Urinary bladder (tissue), 4 donors: ENCODE results near the gene LRRC8D. TPM values are rescaled to one million over a fixed set of nuclear protein-coding genes. Genes with fewer than 3 reads are reported as not detected.
"Not testable (repeated sequence)": the region's sequence is repeated elsewhere in the genome, so short reads cannot be mapped to it uniquely, and the experiment has no call there.

Source experiments
- DNase-seq: peaks from one replicate; pipeline ENCODE4 v3.0.0-alpha.2; 2015; ENCODE audit errors: extremely low spot score
- H3K27ac ChIP-seq: one replicate; pipeline ENCODE4 v1.5.1; 2013; ENCODE audit warnings: low read depth, mild to moderate bottlenecking, moderate library complexity
- H3K36me3 ChIP-seq: one replicate; pipeline ENCODE4 v1.6.1; 2013; ENCODE audit warnings: mild to moderate bottlenecking, moderate library complexity; ENCODE audit not compliant: insufficient read depth
- H3K4me1 ChIP-seq: one replicate; pipeline ENCODE4 v1.6.1; 2013; ENCODE audit warnings: mild to moderate bottlenecking, moderate library complexity; ENCODE audit not compliant: insufficient read depth
- H3K4me3 ChIP-seq: one replicate; pipeline ENCODE4 v1.5.1; 2013; ENCODE audit warnings: low read depth, low read length
- WGBS: extraction: QIAGEN DNeasy Blood & Tissue Kit; methylation state at CpG from one replicate; pipeline ENCODE4 v1.1.7; 2013; 5-methylcytosine and 5-hydroxymethylcytosine counted together
- polyA plus RNA-seq: library from polyadenylated mRNA; stranded (reverse); fragments of 200-250 nt; gene quantifications from one replicate; pipeline ENCODE4 v1.2.3, GENCODE V29; 2013
- total RNA-seq: library from RNA; depleted of rRNA; stranded (reverse); fragments of >200 nt; gene quantifications from one replicate; pipeline ENCODE4 v1.2.3, GENCODE V29; 2014
- donor health status: healthy with polysubstance abuse.
- donor health status: healthy.

Gene LRRC8D
- total and polyA plus RNA-seq, 2 donors: 8.3 to 21.6 TPM

DNA sequence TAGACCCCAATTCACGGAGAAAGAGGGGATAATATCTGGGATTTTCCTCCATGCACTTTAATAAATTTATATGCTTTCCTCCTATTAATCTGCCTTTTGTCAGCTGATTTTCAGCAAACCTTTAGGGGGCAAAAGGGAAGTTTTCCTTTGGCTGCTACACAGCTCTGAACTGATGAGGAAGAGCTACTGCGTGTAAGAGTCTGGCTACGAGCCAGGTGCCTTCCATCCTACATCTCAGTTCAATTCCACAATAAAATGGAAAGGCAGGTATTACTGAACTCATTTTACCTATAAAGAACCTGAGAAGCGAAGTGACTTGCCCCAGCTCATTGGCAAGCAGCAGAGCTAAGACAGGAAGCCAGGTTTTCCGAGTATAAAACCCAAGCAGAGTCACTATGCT lies 145.8 kb downstream of the LRRC8D start:
- no peak overlapping the region for H3K4me3 ChIP-seq
- H3K4me1 ChIP-seq: no peaks in the 10 kb centered on the region
- peaks cover 1% of the 10 kb centered on the region for H3K36me3 ChIP-seq
- 67% methylated on average over 5 of the region's 5 CpGs for WGBS
- no peak for DNase-seq
- H3K27ac ChIP-seq: no peak overlapping the region

DNA sequence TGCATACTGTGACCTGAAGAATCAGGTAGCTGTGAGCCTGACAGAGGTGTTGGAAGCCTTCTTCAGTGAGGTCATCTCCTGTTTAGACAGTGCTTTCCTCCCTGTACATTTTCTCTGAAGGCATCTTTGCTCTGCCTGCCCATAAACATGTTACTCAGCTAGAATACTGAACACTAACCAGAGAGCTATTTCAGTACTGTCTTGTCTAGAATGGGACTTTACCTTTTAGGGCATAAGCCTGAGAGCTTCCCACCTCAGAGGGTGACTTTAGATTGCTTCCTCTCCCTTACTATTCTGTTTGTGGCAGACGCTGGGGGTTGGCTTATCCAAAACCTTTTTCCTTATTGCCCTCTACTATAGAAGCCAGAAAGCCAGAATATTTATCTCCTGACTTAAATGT lies 150.8 kb downstream of the LRRC8D start:
- H3K4me3 ChIP-seq: no peak overlapping the region
- no peaks in the 10 kb centered on the region for H3K4me1 ChIP-seq
- 36% methylated on average over 1 of the region's 1 CpG for WGBS
- DNase-seq: no peak
- H3K27ac ChIP-seq: no peak overlapping the region
- no peaks in the 10 kb centered on the region for H3K36me3 ChIP-seq

DNA sequence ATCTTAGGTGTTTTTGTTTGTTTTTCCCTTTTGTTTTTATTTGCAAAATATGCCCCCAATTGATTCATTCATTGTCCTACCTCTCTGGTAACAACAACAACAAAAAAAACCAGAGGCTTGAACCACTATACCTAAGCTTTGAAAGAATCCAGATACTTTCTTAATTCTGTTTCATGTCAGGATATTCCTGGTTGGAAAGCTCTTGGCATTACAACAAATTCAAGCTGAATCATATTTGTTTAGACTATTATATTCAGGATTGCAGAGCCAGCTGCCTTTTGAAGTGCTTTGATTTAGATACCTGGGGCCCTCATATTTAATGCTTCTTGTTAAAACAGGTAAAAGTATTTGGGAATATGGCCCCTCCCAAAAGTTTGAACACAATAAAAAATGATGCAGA lies 151.2 kb downstream of the LRRC8D start:
- Histone ChIP-seq H3K36me3 (no peaks in the 10 kb centered on the region), H3K27ac (no peak overlapping the region), H3K4me3 (no peak overlapping the region), H3K4me1 (no peaks in the 10 kb centered on the region)
- DNase-seq: no peak

DNA sequence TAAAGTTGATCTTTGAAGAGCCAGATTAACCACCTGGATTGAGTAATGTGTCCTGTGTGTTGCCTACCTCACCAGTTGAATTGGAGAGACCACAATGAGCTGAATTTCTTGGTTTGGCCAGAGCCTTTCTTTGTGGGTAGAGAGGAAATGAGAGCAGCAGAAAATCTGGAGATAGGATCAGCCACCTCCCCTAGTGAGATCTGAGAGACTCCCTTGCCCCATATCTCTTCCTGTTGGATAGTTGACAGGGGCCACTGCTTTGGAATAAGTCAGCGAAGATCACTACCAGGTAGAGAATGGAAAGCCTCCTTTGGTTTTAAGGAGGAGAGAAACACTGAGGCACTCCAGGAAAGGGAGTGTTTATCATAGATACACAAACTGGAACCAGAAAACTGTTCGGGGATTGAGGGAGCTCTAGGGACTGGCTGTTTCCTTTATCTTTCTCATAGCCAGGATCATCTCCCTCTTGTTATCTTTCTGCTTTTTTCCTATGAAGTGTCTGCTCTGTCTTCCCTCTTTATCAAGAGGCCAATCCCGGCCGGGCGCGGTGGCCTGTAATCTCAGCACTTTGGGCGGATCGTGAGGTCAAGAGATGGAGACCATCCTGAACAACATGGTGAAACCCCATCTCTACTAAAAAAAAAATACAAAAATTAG lies 152.8 kb downstream of the LRRC8D start:
- Histone ChIP-seq H3K4me1 (no peaks in the 10 kb centered on the region), H3K27ac (no peak overlapping the region), H3K36me3 (no peaks in the 10 kb centered on the region), H3K4me3 (no peak overlapping the region)
- 87% methylated on average over 8 of the region's 8 CpGs for WGBS
- DNase-seq: no peak

DNA sequence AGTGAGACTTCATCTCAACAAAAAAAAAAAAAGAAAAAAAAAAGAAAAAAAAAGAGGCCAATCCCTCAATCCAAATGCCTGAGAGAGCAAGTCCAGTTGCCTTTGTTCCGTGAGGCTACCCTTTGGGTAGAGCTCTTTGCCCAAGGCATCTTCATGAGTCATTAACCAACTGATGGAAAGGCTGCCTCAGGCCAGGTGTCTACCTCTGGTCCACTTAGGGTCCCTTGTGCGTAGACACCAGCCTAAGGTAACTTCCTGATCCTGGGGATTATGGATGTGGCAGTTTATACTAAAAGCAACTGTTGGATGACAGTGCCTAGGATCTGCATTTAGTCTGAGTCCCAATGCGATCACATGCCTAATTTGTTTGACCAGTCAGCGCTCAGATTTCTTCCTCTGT lies 153.4 kb downstream of the LRRC8D start:
- no peak overlapping the region for H3K27ac ChIP-seq
- 93% methylated on average over 4 of the region's 4 CpGs for WGBS
- no peaks in the 10 kb centered on the region for H3K4me1 ChIP-seq
- no peaks in the 10 kb centered on the region for H3K36me3 ChIP-seq
- H3K4me3 ChIP-seq: no peak overlapping the region
- no peak for DNase-seq

DNA sequence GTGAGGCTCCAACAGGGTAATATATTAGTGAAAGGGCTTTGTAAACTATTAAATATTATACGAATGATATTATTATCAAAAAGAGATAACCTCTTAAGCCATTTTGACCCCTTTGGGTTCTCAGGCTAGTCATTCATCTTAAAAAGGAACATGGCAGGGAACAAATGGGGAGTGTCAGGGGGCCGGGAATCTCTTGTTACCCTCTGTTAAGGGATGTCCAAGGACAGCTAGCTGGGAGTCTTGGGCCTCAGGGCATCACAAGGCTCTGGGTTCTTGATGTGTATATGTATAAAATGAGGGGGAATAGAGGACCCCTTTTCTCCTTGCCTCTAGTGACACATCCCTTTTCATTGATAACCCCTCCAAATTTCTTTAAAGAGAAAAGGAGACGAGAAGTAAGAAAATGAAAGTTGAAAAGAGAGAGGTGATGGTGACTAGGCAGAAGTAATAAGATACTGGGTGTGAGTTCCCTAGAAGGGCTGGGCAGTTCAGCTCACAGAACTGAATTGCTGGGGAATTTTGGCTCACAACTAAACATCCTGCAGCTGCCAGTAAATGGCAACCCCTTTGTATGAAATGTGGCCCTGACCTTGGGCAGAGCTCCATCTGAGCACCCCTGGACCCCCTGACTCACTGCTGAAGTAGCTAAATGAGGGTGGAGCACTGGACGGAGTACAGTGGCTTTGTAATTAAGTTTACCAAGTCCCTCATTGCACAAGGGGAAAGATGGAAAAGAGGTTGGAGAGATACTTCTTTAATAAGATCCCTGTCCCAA lies 154.1 kb downstream of the LRRC8D start:
- DNase-seq: no peak
- 47% methylated on average over 4 of the region's 4 CpGs for WGBS
- no peak overlapping the region for H3K27ac ChIP-seq
- H3K4me1 ChIP-seq: no peaks in the 10 kb centered on the region
- no peaks in the 10 kb centered on the region for H3K36me3 ChIP-seq
- H3K4me3 ChIP-seq: no peak overlapping the region

DNA sequence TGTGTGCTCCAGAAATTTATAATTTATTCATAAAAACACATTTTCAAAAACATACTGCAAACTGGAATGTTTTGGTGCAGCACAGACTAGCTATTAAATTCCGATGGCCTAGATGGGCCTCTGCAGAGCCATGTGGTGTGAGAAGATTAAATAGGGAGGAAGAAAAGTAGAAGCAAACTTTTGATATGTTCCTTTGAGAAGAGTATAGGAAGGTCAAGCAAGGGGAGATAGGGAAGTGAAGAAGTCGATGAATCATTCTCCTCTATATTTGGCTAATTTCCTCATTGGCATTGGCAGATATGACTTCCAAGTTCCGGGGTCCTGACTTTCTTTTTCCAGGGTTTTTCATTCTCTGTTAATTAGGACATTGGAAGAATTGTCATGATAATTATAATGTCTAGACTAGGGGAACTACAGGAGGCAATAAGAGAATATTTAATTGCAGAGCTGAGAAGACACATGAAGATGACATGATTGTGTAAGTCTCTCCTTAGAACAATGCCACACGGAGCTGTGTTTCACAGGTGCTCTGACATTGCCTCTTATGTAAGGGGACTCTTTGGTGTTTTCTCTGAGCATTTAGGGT lies 154.8 kb downstream of the LRRC8D start:
- 68% methylated on average over 4 of the region's 4 CpGs for WGBS
- Histone ChIP-seq H3K36me3 (no peaks in the 10 kb centered on the region), H3K4me1 (no peaks in the 10 kb centered on the region)

DNA sequence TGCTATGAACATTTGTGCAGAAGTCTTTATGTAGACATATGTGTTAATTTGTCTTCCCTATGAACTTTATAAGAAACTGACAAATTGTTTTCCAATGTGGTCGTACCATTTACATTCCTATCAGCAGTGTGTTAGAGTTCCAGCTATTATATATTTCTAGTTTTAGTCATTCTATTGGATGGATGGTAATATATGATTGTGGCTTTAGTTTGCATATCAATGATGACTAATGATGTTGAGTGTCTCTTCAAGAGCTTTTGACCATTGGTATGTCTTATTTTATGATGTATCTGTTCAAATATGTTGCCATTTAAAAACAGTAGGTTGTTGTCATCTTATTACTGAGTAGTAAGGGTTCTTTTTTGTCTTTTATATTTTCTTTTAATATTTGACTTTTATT lies 157.9 kb downstream of the LRRC8D start:
- WGBS: 96% methylated on average over 1 of the region's 1 CpG
- H3K4me3 ChIP-seq: no peak overlapping the region
- no peaks in the 10 kb centered on the region for H3K4me1 ChIP-seq
- no peak overlapping the region for H3K27ac ChIP-seq
- no peaks in the 10 kb centered on the region for H3K36me3 ChIP-seq
- no peak for DNase-seq

More for the DNA sequence above, 154.8 kb downstream of the LRRC8D start:
- no peak overlapping the region for H3K27ac ChIP-seq
- DNase-seq: no peak
- H3K4me3 ChIP-seq: no peak overlapping the region

DNA sequence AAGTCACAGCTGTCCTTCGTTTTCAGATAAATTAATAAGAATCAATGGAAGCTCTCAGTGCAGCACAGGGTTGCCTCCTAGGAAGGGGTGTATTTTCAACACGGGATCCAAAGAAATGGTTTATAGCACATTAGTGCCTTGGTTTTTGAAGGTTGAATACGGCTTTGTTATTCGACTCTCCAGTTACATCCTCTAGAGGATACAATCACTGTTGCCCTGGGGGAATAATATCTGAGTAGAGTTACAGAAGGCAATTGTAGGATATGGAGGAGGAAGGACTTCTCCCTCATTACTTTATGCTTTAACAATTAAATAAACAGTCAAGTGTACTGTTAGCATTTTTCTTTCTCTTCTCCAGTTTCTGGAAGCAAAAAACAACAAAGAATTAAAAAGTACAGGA lies 159.8 kb downstream of the LRRC8D start:
- Histone ChIP-seq H3K4me1 (no peaks in the 10 kb centered on the region), H3K4me3 (no peak overlapping the region), H3K27ac (no peak overlapping the region), H3K36me3 (no peaks in the 10 kb centered on the region)
- WGBS: 61% methylated on average over 4 of the region's 4 CpGs
- no peak for DNase-seq

DNA sequence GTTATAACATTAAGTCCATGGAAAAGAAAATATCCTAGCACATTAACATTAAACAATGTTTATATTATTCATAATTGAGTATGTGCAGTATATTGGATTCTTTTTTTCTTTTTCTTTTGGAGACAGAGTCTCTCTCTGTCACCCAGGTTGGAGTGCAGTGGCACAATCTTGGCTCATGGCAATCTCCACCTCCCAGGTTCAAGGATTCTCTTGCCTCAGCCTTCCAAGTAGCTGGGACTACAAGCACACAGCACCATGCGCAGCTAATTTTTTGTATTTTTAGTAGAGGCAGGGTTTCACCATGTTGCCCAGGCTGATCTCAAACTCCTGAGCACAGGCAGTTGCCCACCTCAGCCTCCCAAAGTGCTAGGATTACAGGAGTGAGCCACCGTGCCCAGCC lies 162.0 kb downstream of the LRRC8D start:
- H3K4me3 ChIP-seq, H3K36me3 ChIP-seq, H3K27ac ChIP-seq, DNase-seq, H3K4me1 ChIP-seq: not testable (repeated sequence)
- WGBS: 88% methylated on average over 2 of the region's 2 CpGs

DNA sequence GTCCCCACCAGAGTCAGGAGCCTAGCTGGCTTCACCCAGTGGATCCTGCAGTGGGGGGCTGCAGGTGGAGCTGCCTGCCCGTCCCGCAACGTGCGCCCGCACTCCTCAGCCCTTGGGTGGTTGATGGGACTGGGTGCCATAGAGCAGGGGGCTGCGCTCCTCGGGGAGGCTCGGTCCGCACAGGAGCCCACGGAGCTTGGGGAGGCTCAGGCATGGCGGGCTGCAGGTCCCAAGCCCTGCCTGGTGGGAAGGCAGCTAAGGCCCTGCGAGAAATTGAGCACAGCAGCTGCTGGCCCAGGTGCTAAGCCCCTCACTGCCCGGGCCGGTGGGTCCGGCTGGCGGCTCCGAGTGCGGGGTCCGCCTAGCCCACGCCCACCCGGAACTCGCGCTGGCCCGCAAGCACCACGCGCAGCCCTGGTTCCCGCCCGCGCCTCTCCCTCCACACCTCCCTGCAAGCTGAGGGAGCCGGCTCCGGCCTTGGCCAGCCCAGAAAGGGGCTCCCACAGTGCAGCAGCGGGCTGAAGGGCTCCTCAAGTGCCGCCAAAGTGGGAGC lies 163.8 kb downstream of the LRRC8D start:
- H3K36me3 ChIP-seq, H3K27ac ChIP-seq, H3K4me1 ChIP-seq, DNase-seq, H3K4me3 ChIP-seq: not testable (repeated sequence)
- 97% methylated on average over 31 of the region's 33 CpGs for WGBS

DNA sequence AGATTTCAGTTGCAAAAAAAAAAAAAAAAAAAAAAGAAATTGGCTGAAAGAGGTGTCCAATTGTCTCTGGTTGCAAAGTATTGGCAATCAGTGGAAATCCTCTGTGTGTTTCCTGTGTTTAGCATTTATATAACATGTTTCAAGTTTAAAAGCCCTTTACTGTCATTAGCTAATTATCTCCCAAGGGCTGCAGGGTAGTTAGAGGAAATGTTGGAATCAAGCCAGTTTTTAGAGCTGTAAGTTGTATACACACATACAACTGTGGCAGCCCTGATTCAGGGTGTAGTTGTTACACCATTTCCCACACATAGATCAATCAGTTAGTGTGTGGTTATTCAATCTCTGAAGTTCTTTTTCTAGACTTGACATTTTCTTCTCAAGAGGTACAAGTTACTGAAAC lies 165.2 kb downstream of the LRRC8D start:
- Histone ChIP-seq H3K4me3 (no peak overlapping the region), H3K27ac (no peak overlapping the region), H3K4me1 (no peaks in the 10 kb centered on the region), H3K36me3 (no peaks in the 10 kb centered on the region)
- no peak for DNase-seq
